CD4-positive, alpha-beta memory T cell (primary cell): ENCODE results near the gene MAST3. TPM values are rescaled to one million over a fixed set of nuclear protein-coding genes. Genes with fewer than 3 reads are reported as not detected.

Experiments
- CTCF ChIA-PET: fragments of 350-600 bp; sonication (Branson Sonifier 250); formaldehyde crosslinking; loops from one replicate; lab custom pipeline; 2021; ENCODE audit warnings: inconsistent platforms; ENCODE audit not compliant: partially characterized antibody; lab: Charles Lee
- POLR2A ChIA-PET: fragments of 350-600 bp; sonication (Branson Sonifier 250); formaldehyde crosslinking; loops from one replicate; lab custom pipeline; 2021; ENCODE audit not compliant: partially characterized antibody; lab: Charles Lee
- DNase-seq, 5 donors: peaks; one replicate each; pipeline versions ENCODE4 v3.0.0 to v3.0.0-alpha.2; 2020 to 2022; ENCODE audit warnings: mixed read lengths in 1 of 5
- H3K27ac ChIP-seq: one replicate; pipeline ENCODE4 v1.7.0; 2013; ENCODE audit warnings: low read depth, low read length
- H3K27me3 ChIP-seq: 2 replicates; pipeline ENCODE4 v1.7.0; 2013; ENCODE audit warnings: mild to moderate bottlenecking, low read length, moderate library complexity; ENCODE audit not compliant: insufficient read depth
- H3K36me3 ChIP-seq: 2 replicates; pipeline ENCODE4 v1.7.0; 2013; ENCODE audit warnings: mild to moderate bottlenecking, low read length, moderate library complexity; ENCODE audit not compliant: insufficient read depth
- H3K4me1 ChIP-seq: 2 replicates; pipeline ENCODE4 v1.7.0; 2013; ENCODE audit warnings: mild to moderate bottlenecking, low read length, moderate library complexity; ENCODE audit not compliant: insufficient read depth
- H3K4me3 ChIP-seq, 2 donors: one replicate each; pipeline ENCODE4 v1.7.0; 2013; ENCODE audit warnings: low read length in 2 of 2, mild to moderate bottlenecking in 1 of 2
- H3K9me3 ChIP-seq, 2 donors: one replicate each; pipeline ENCODE4 v1.7.0; 2013; ENCODE audit warnings: low read length in 2 of 2, control low read depth in 1 of 2; ENCODE audit not compliant: control insufficient read depth in 1 of 2
- H3K27ac Mint-ChIP-seq, 7 donors: one replicate each; pipeline ENCODE4 v1.8.0; 2020 to 2021; ENCODE audit warnings: mixed read lengths in 7 of 7, mild to moderate bottlenecking in 6 of 7, inconsistent platforms in 3 of 7, moderate library complexity in 3 of 7
- H3K27me3 Mint-ChIP-seq, 2 donors: one replicate each; pipeline ENCODE4 v1.8.0; 2020 to 2021; ENCODE audit warnings: mixed read lengths in 2 of 2
- H3K36me3 Mint-ChIP-seq, 2 donors: one replicate each; pipeline ENCODE4 v1.8.0; 2020 to 2021; ENCODE audit warnings: mixed read lengths in 2 of 2, inconsistent platforms in 1 of 2, mild to moderate bottlenecking in 1 of 2
- H3K4me1 Mint-ChIP-seq, 4 donors: one replicate each; pipeline ENCODE4 v1.8.0; 2020 to 2021; ENCODE audit warnings: mixed read lengths in 4 of 4, mild to moderate bottlenecking in 1 of 4
- H3K4me3 Mint-ChIP-seq, 8 donors: one replicate each; pipeline ENCODE4 v1.8.0; 2020 to 2021; ENCODE audit warnings: mixed read lengths in 8 of 8, mild to moderate bottlenecking in 7 of 8, moderate library complexity in 6 of 8, inconsistent platforms in 3 of 8
- H3K9me3 Mint-ChIP-seq, 8 donors: one replicate each; pipeline ENCODE4 v1.8.0; 2020 to 2021; ENCODE audit warnings: mixed read lengths in 8 of 8, mild to moderate bottlenecking in 5 of 8, inconsistent platforms in 3 of 8, moderate library complexity in 1 of 8
- intact Hi-C: fragments of 100-400 bp; cut with micrococcal nuclease; formaldehyde crosslinking; loops from one replicate; pipeline ENCODE4 v1.15.1; 2023
- polyA plus RNA-seq, 2 donors: library from polyadenylated mRNA; unstranded; fragments of 300-500 nt; fragmentation: Illumina TruSeq; gene quantifications; one replicate each; pipeline ENCODE4 v1.2.3, GENCODE V29; 2021
- total RNA-seq, 2 experiments: library from RNA; stranded (reverse); gene quantifications; one replicate each; pipeline ENCODE4 v1.2.3, GENCODE V29; 2021

Gene MAST3
- total and polyA plus RNA-seq, 4 experiments from 2014 or later, result 4.3 to 53.9 (median 34.2) TPM

DNA sequence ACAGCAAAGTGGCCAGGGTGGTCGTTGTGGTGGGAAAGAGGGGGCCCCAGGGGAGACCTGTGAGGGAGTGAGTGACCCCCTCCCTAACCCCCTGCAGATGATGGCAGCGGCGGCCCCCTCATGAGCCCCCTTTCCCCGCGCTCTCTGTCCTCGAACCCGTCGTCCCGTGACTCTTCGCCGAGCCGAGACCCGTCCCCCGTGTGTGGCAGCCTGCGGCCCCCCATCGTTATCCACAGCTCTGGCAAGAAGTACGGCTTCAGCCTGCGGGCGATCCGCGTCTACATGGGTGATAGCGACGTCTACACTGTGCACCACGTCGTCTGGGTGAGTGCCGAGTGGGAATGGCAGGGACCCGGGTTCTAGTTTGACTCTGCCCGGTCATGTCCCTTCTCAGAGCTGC, 47.3 kb downstream of the MAST3 start:
- Histone ChIP-seq H3K4me3 (no peak overlapping the region), H3K27ac (no peak overlapping the region), H3K27me3 (no peaks in the 10 kb centered on the region), H3K4me1 (no peaks in the 10 kb centered on the region), H3K36me3 (peaks cover 58% of the 10 kb centered on the region), H3K9me3 (no peaks in the 10 kb centered on the region)
- Mint-ChIP-seq H3K4me3 (no peak overlapping the region), H3K27ac (no peak overlapping the region), H3K4me1 (no peaks in the 10 kb centered on the region), H3K9me3 (no peaks in the 10 kb centered on the region), H3K36me3 (peaks cover 24 to 43% of the 10 kb centered on the region in 2 donors), H3K27me3 (no peaks in the 10 kb centered on the region)
- CTCF ChIA-PET, result interaction anchor here (1.7 kb wide), 1 partner anchor 19 kb away, joined by 3 read pairs; no protein-coding TSS in a partner anchor
- intact Hi-C loops, result no loop called here
- POLR2A ChIA-PET, result interaction anchor here (1.4 to 1.8 kb wide), 2 partner anchors 26 to 27 kb away, joined by 4 to 6 read pairs; no protein-coding TSS in a partner anchor
- DNase-seq, result no peak

DNA sequence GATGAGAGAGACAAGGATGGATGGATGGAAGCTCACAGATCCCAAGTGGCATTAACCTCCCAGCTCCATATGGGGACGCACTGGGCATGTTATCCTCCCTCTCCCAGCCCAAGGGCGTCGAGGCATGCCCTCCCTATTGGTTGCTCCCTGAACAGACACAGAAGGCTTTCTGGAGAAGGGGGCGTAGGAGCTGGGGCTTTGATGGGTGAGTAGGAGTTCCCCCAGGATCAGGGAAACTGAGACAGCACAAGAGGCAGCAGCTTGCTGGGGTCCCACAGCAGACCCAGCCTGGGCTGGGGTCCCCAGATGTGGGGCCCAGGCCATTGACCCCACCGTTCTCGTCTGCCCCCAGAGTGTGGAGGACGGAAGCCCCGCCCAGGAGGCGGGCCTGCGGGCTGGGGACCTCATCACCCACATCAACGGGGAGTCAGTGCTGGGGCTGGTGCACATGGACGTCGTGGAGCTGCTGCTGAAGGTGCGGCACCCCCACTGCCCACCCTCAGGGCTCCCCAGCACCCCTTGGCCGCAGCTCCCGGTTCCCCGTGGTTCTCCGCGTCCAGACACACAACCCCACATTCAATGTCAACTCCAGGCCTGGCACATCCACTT, 47.9 kb downstream of the MAST3 start:
- no peaks in the 10 kb centered on the region for H3K27me3 ChIP-seq
- no peaks in the 10 kb centered on the region for H3K9me3 ChIP-seq
- H3K36me3 ChIP-seq, result peaks cover 55% of the 10 kb centered on the region
- Mint-ChIP-seq H3K27ac (no peak overlapping the region), H3K4me1 (no peaks in the 10 kb centered on the region), H3K36me3 (peaks cover 20 to 43% of the 10 kb centered on the region in 2 donors), H3K27me3 (no peaks in the 10 kb centered on the region), H3K4me3 (no peak overlapping the region), H3K9me3 (no peaks in the 10 kb centered on the region)
- ChIA-PET CTCF (interaction anchor here (0.6 to 1.7 kb wide), 2 partner anchors 19 to 20 kb away, joined by 3 read pairs; no protein-coding TSS in a partner anchor), POLR2A (interaction anchor here (1.4 to 1.8 kb wide), 2 partner anchors 26 to 28 kb away, joined by 4 to 6 read pairs; no protein-coding TSS in a partner anchor)
- no peak overlapping the region for H3K27ac ChIP-seq
- no peaks in the 10 kb centered on the region for H3K4me1 ChIP-seq
- intact Hi-C loops, result no loop called here
- DNase-seq, result no peak
- no peak overlapping the region for H3K4me3 ChIP-seq

DNA sequence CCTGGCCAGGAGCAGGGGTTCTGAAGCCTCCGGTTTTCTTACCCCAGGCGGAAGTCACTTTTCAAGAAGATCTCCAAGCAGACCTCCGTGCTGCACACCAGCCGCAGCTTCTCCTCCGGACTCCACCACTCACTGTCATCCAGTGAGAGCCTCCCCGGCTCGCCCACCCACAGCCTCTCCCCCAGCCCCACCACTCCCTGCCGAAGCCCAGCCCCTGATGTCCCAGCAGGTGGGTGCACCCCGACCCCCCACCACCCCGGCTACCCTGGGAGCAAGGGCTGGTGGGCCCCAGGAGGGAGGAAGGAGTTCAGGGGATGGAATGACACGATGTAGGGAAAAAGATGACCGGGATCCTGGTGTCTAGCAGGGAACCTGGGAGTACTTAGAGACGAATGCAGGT, 49.8 kb downstream of the MAST3 start:
- H3K4me3 ChIP-seq, result no peak overlapping the region
- Mint-ChIP-seq H3K9me3 (no peaks in the 10 kb centered on the region), H3K27me3 (no peaks in the 10 kb centered on the region), H3K36me3 (peaks cover 19 to 39% of the 10 kb centered on the region in 2 donors), H3K27ac (peak overlapping the region in 1 of 7 donors; percentile 41), H3K4me1 (peaks cover 5 to 17% (median 8%) of the 10 kb centered on the region in 4 donors), H3K4me3 (no peak overlapping the region)
- H3K9me3 ChIP-seq, result no peaks in the 10 kb centered on the region
- no peaks in the 10 kb centered on the region for H3K27me3 ChIP-seq
- intact Hi-C loops, result no loop called here
- H3K27ac ChIP-seq, result no peak overlapping the region
- H3K4me1 ChIP-seq, result peaks cover 8% of the 10 kb centered on the region
- POLR2A ChIA-PET, result no interaction called here
- CTCF ChIA-PET, result interaction anchor here (1.0 kb wide), 1 partner anchor 90 kb away, joined by 4 read pairs; no protein-coding TSS in a partner anchor
- peaks cover 45% of the 10 kb centered on the region for H3K36me3 ChIP-seq
- no peak for DNase-seq

DNA sequence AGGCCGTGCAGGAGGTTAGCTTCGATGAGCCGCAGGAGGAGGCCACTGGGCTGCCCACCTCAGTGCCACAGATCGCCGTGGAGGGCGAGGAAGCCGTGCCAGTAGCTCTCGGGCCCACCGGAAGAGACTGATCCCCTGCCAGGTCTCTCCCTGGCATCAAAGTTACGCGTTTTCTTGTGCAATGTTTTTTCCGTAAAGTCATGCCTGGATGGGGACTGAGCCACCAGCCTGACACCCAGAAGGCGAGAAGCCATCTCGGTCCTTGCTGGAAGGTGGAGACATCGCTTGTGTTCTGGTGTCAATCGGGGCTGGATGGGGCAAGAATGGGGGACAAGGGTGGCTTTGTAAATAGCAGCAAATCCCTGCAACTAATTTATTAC, 52.0 kb downstream of the MAST3 start:
- H3K27ac ChIP-seq, result no peak overlapping the region
- H3K9me3 Mint-ChIP-seq, result peaks cover 0 to 2% (median 0%) of the 10 kb centered on the region in 8 donors
- H3K9me3 ChIP-seq, result no peaks in the 10 kb centered on the region
- peaks cover 12 to 29% (median 18%) of the 10 kb centered on the region in 4 donors for H3K4me1 Mint-ChIP-seq
- no peaks in the 10 kb centered on the region for H3K27me3 ChIP-seq
- no peak overlapping the region for H3K4me3 ChIP-seq
- peaks cover 26% of the 10 kb centered on the region for H3K36me3 ChIP-seq
- no peaks in the 10 kb centered on the region for H3K27me3 Mint-ChIP-seq
- intact Hi-C loops, result no loop called here
- H3K4me3 Mint-ChIP-seq, result no peak overlapping the region
- peaks cover 21% of the 10 kb centered on the region for H3K4me1 ChIP-seq
- no peak for DNase-seq
- ChIA-PET POLR2A (interaction anchor here (1.1 to 1.4 kb wide), 2 partner anchors 30 to 132 kb away, joined by 3 read pairs; partner anchors contain the start of gene JUND), CTCF (interaction anchor here (1.1 to 4.1 kb wide), 2 partner anchors 11 to 147 kb away, joined by 4 to 16 read pairs; no protein-coding TSS in a partner anchor)
- H3K36me3 Mint-ChIP-seq, result peaks cover 14 to 33% of the 10 kb centered on the region in 2 donors
- H3K27ac Mint-ChIP-seq, result peak overlapping the region in 1 of 7 donors; percentile 30

DNA sequence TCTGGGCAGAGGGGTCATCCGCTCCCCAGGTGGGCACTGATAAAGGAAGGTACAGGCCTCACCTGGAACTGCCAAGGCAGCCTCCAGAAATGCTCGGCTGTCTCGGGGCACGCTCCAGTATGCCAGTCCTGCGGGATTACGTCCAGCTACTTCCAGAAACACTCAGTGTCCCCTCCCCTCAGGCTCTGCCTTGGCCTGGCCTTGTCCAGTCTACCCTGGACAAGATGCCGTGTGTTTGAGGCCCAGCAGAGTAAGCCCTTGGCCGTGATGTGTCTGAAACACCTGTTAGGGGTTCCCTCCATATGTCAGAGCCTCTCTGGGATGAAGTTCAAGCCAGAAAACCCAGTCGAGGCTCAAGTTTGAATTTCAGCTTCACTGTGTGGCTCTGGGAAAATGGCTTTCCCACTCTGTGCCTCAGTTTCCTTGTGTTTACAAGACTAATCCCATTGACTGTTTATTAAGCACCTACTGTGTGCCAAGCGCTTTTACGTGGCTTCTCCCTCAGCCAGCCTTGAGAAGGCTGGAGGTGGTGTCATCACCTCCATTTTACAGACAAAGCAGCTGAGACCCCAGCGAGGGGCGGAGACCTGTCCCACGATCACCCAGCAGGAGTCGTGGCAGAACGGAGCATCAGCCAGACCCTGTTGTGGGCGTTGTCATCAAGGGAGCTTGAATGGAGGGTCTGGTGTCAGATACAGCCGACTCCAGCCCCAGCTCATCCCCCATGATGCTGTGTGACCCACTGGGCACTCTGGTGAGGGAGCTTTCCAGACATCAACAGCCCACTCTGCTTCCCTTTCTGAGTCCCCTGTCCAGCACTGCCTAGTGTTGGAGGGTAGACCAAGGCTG, 53.4 kb downstream of the MAST3 start:
- no peaks in the 10 kb centered on the region for H3K27me3 Mint-ChIP-seq
- H3K4me1 Mint-ChIP-seq, result peaks cover 12 to 34% (median 19%) of the 10 kb centered on the region in 4 donors
- DNase-seq, result no peak
- Histone ChIP-seq H3K4me3 (no peak overlapping the region), H3K27ac (peak overlapping the region; percentile 74), H3K9me3 (no peaks in the 10 kb centered on the region), H3K36me3 (peaks cover 12% of the 10 kb centered on the region), H3K27me3 (no peaks in the 10 kb centered on the region), H3K4me1 (peaks cover 21% of the 10 kb centered on the region)
- ChIA-PET POLR2A (interaction anchor here (0.6 to 3.3 kb wide), 16 partner anchors 9 to 218 kb away, joined by 3 to 85 read pairs (median 9); partner anchors contain the start of genes ARRDC2, CCDC124, IL12RB1 and JUND), CTCF (interaction anchor here (0.8 to 4.1 kb wide), 12 partner anchors 10 to 129 kb away, joined by 3 to 38 read pairs (median 4); partner anchors contain the start of gene IL12RB1)
- H3K4me3 Mint-ChIP-seq, result peak overlapping the region; percentile 84 to 95 (median 91)
- H3K9me3 Mint-ChIP-seq, result peaks cover 0 to 2% (median 0%) of the 10 kb centered on the region in 8 donors
- intact Hi-C loops, result loop anchor here (5.0 kb wide), 1 partner anchor 89 kb away; no protein-coding TSS in a partner anchor
- H3K36me3 Mint-ChIP-seq, result peaks cover 6 to 24% of the 10 kb centered on the region in 2 donors
- H3K27ac Mint-ChIP-seq, result peak overlapping the region in 6 of 7 donors; percentile 29 to 99 (median 96)

DNA sequence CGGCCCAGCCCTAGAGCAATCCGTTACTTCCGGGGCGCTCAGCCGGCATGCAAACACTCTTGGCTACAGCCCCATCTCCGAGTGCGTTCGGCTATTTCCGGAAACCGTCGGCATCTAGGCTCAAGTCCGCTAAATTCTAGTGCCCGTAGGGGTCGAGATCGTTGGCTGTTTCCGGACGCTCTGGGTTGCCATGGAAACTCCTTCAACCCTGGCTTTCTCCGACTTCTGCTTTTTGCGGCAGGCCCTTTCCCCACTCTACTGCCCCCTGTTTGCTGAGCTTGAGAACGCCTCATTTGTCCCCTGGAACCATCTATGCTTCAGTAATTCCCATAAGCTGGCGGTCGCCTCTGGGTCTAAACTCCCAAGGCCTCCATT, 54.9 kb downstream of the MAST3 start:
- Histone ChIP-seq H3K9me3 (no peaks in the 10 kb centered on the region), H3K4me1 (peaks cover 28% of the 10 kb centered on the region), H3K36me3 (peaks cover 2% of the 10 kb centered on the region), H3K27me3 (no peaks in the 10 kb centered on the region), H3K27ac (peak overlapping the region; percentile 74), H3K4me3 (peak overlapping the region; percentile 74 to 79)
- H3K36me3 Mint-ChIP-seq, result peaks cover 0 to 20% of the 10 kb centered on the region in 2 donors
- H3K4me1 Mint-ChIP-seq, result peaks cover 14 to 38% (median 21%) of the 10 kb centered on the region in 4 donors
- POLR2A ChIA-PET, result interaction anchor here (0.7 to 3.3 kb wide), 22 partner anchors 8 to 405 kb away, joined by 3 to 85 read pairs (median 6); partner anchors contain the start of genes ARRDC2, IL12RB1, JUND and KXD1
- CTCF ChIA-PET, result interaction anchor here (0.6 to 4.1 kb wide), 12 partner anchors 9 to 127 kb away, joined by 3 to 38 read pairs (median 5); partner anchors contain the start of gene IL12RB1
- peaks cover 0 to 2% (median 0%) of the 10 kb centered on the region in 8 donors for H3K9me3 Mint-ChIP-seq
- peak overlapping the region; percentile 88 to 99 (median 97) for H3K27ac Mint-ChIP-seq
- H3K27me3 Mint-ChIP-seq, result no peaks in the 10 kb centered on the region
- DNase-seq, result peak; percentile 96 to 99 (median 96)
- intact Hi-C loops, result loop anchor here (1.0 to 5.0 kb wide), 10 partner anchors 22 to 293 kb away; partner anchors contain the start of genes RAB3A and RPL18A
- peak overlapping the region; percentile 84 to 95 (median 91) for H3K4me3 Mint-ChIP-seq
